Activated B cell treated with CpG ODN at 0.5 μM for 24 hours (primary cell): ENCODE results near the gene PGK1. TPM values are rescaled to one million over a fixed set of nuclear protein-coding genes. Genes with fewer than 3 reads are reported as not detected.
A peak's percentile ranks its signal among the peaks of the same experiment; 100 is the strongest.

Source experiments
- ATAC-seq: fragments of 200-7000 bp; cut with Tn5 transposase; one replicate; pipeline ENCODE4 v1.10.0; 2021; ENCODE audit warnings: low read depth, mild to moderate bottlenecking, moderate library complexity
- CTCF ChIA-PET: fragments of 350-600 bp; sonication (Branson Sonifier 250); formaldehyde crosslinking; loops from one replicate; lab custom pipeline; 2021; ENCODE audit warnings: antibody characterized with exemption; lab: Charles Lee
- POLR2A ChIA-PET: fragments of 350-600 bp; sonication (Branson Sonifier 250); formaldehyde crosslinking; loops from one replicate; lab custom pipeline; 2021; ENCODE audit warnings: antibody characterized with exemption; lab: Charles Lee
- DNase-seq: peaks from one replicate; pipeline ENCODE4 v3.0.0; 2022
- H3K27ac Mint-ChIP-seq: one replicate; pipeline ENCODE4 v1.8.0; 2020; ENCODE audit warnings: mixed read lengths
- H3K27me3 Mint-ChIP-seq: one replicate; pipeline ENCODE4 v1.8.0; 2021; ENCODE audit warnings: mixed read lengths
- H3K36me3 Mint-ChIP-seq: one replicate; pipeline ENCODE4 v1.8.0; 2021; ENCODE audit warnings: low read depth, mixed read lengths
- H3K4me1 Mint-ChIP-seq: one replicate; pipeline ENCODE4 v1.8.0; 2021; ENCODE audit warnings: mixed read lengths
- H3K4me3 Mint-ChIP-seq: one replicate; pipeline ENCODE4 v1.8.0; 2020; ENCODE audit warnings: mild to moderate bottlenecking, mixed read lengths
- H3K9me3 Mint-ChIP-seq: one replicate; pipeline ENCODE4 v1.8.0; 2020; ENCODE audit warnings: mixed read lengths
- CTCF ChIP-seq: fragments of 200-600 bp; IDR thresholded peaks from one replicate; pipeline ENCODE4 v1.8.0; 2022; ENCODE audit warnings: antibody characterized with exemption, mild to moderate bottlenecking
- intact Hi-C: fragments of 100-400 bp; cut with micrococcal nuclease; formaldehyde crosslinking; loops from one replicate; pipeline ENCODE4 v1.15.1; 2024
- total RNA-seq: library from RNA; stranded (reverse); gene quantifications from 2 replicates; pipeline ENCODE4 v1.2.3, GENCODE V29; 2022

PGK1 gene
- total RNA-seq, 1 donor from 2014 or later, result 293 TPM

GRCh38 chrX:78116766-78117165 lies 12.7 kb downstream of the PGK1 start:
- intact Hi-C loops, result loop anchor here (1.0 kb wide), 1 partner anchor 24 kb away; no protein-coding TSS in a partner anchor
- Mint-ChIP-seq H3K27ac (no peak overlapping the region), H3K27me3 (no peaks in the 10 kb centered on the region), H3K4me3 (no peak overlapping the region), H3K4me1 (peaks cover 17% of the 10 kb centered on the region), H3K36me3 (peaks cover 80% of the 10 kb centered on the region), H3K9me3 (peaks cover 1% of the 10 kb centered on the region)
- POLR2A ChIA-PET, result interaction anchor here (0.6 to 1.1 kb wide), 2 partner anchors 9 to 515 kb away, joined by 3 to 4 read pairs; no protein-coding TSS in a partner anchor
- ATAC-seq (no peak), DNase-seq (no peak)
- no peak for TF ChIP-seq CTCF
- CTCF ChIA-PET, result no interaction called here

GRCh38 chrX:78118628-78119027 lies 14.6 kb downstream of the PGK1 start:
- Mint-ChIP-seq H3K27me3 (no peaks in the 10 kb centered on the region), H3K27ac (no peak overlapping the region), H3K4me3 (no peak overlapping the region), H3K9me3 (peaks cover 1% of the 10 kb centered on the region), H3K4me1 (peaks cover 19% of the 10 kb centered on the region), H3K36me3 (peaks cover 84% of the 10 kb centered on the region)
- intact Hi-C loops, result no loop called here
- TF ChIP-seq CTCF, result no peak
- ChIA-PET CTCF (no interaction called here), POLR2A (no interaction called here)
- DNase-seq (no peak), ATAC-seq (no peak)

- H3K4me3 Mint-ChIP-seq, result no peak overlapping the region
- H3K9me3 Mint-ChIP-seq, result peaks cover 1% of the 10 kb centered on the region
- CTCF ChIA-PET, result no interaction called here
- DNase-seq, result no peak
- no peaks in the 10 kb centered on the region for H3K27me3 Mint-ChIP-seq
- peaks cover 84% of the 10 kb centered on the region for H3K36me3 Mint-ChIP-seq
- H3K27ac Mint-ChIP-seq, result peak overlapping the region; percentile 32
- TF ChIP-seq CTCF, result no peak
- ATAC-seq, result no peak
- POLR2A ChIA-PET, result no interaction called here
- H3K4me1 Mint-ChIP-seq, result peaks cover 19% of the 10 kb centered on the region
- intact Hi-C loops, result loop anchor here (5.0 kb wide), 2 partner anchors 768 to 963 kb away; no protein-coding TSS in a partner anchor
These were observed 15.6 kb downstream of the PGK1 start for GRCh38 chrX:78119521-78120227.

- intact Hi-C loops, result loop anchor here (1.0 to 5.0 kb wide), 3 partner anchors 764 to 1147 kb away; no protein-coding TSS in a partner anchor
- Mint-ChIP-seq H3K4me1 (peaks cover 14% of the 10 kb centered on the region), H3K27ac (no peak overlapping the region), H3K4me3 (no peak overlapping the region), H3K9me3 (peaks cover 1% of the 10 kb centered on the region), H3K27me3 (no peaks in the 10 kb centered on the region), H3K36me3 (peaks cover 78% of the 10 kb centered on the region)
- POLR2A ChIA-PET, result no interaction called here
- no peak for TF ChIP-seq CTCF
- no peak for DNase-seq
- CTCF ChIA-PET, result no interaction called here
- ATAC-seq, result no peak
These were observed 19.1 kb downstream of the PGK1 start for GRCh38 chrX:78123190-78123589.

GRCh38 chrX:78124307-78124706 lies 20.3 kb downstream of the PGK1 start:
- TF ChIP-seq CTCF, result no peak
- ATAC-seq (no peak), DNase-seq (no peak)
- CTCF ChIA-PET, result no interaction called here
- Mint-ChIP-seq H3K36me3 (peaks cover 76% of the 10 kb centered on the region), H3K27me3 (no peaks in the 10 kb centered on the region), H3K4me1 (peaks cover 9% of the 10 kb centered on the region), H3K9me3 (no peaks in the 10 kb centered on the region), H3K27ac (no peak overlapping the region), H3K4me3 (no peak overlapping the region)
- POLR2A ChIA-PET, result no interaction called here
- intact Hi-C loops, result loop anchor here (5.0 kb wide), 2 partner anchors 763 to 958 kb away; no protein-coding TSS in a partner anchor
